Uterus (tissue), 4 donors: Measurements from ENCODE around the gene HIVEP3. TPM values are rescaled to one million over a fixed set of nuclear protein-coding genes. Genes with fewer than 3 reads are reported as not detected.

ENCODE experiments used
- DNase-seq, 2 donors: peaks; one replicate each; pipeline ENCODE4 v3.0.0-alpha.2; 2019 to 2020
- H3K27ac ChIP-seq, 2 donors: fragments of 200-600 bp; sonication (generic); 1 replicate in 1 of 2; 2 replicates in 1 of 2; pipeline ENCODE4 v1.5.1; 2016 to 2018
- H3K27me3 ChIP-seq, 2 donors: fragments of 200-600 bp; sonication (generic); one replicate each; pipeline ENCODE4 v1.5.1; 2018 to 2019; ENCODE audit warnings: control low read depth in 1 of 2
- H3K36me3 ChIP-seq, 2 donors: fragments of 200-600 bp; sonication (generic); one replicate each; pipeline ENCODE4 v1.5.1; 2019; ENCODE audit warnings: control low read depth in 1 of 2
- H3K4me1 ChIP-seq, 2 donors: fragments of 200-600 bp; sonication (generic); one replicate each; pipeline ENCODE4 v1.5.1; 2018 to 2019; ENCODE audit warnings: control low read depth in 1 of 2
- H3K4me3 ChIP-seq, 2 donors: fragments of 200-600 bp; sonication (generic); 1 replicate in 1 of 2; 2 replicates in 1 of 2; pipeline ENCODE4 v1.5.1; 2018 to 2019; ENCODE audit warnings: mild to moderate bottlenecking in 1 of 2
- H3K9me3 ChIP-seq, 2 donors: fragments of 200-600 bp; sonication (generic); one replicate each; pipeline ENCODE4 v1.5.1; 2019; ENCODE audit warnings: control low read depth in 1 of 2
- POLR2A ChIP-seq, 2 donors: fragments of 450-650 bp; IDR thresholded peaks; one replicate each; pipeline ENCODE4 v1.6.1; 2016; ENCODE audit warnings: antibody characterized with exemption in 2 of 2, mild to moderate bottlenecking in 1 of 2, moderate library complexity in 1 of 2
- intact Hi-C: fragments of 100-400 bp; cut with DNase I; formaldehyde crosslinking; loops from one replicate; pipeline ENCODE4 v1.15.1; 2023; ENCODE audit warnings: low total_unique reads
- total RNA-seq, 4 donors: library from RNA; depleted of rRNA in 3 of 4; stranded (reverse); fragments of >200 nt in 3 of 4; gene quantifications; one replicate each; pipeline versions ENCODE4 v1.1.0 to v1.2.4, GENCODE V29; 2014 to 2023
- TF ChIP-seq, protein P1 (sequence below), 4 experiments: fragments of 200-600 bp in 2 of 4; fragments of 450-650 bp in 2 of 4; sonication (generic) in 2 of 4; IDR thresholded peaks; one replicate each; pipeline ENCODE4 v1.5.1; 2016 to 2019; ENCODE audit warnings: antibody characterized with exemption in 4 of 4, mild to moderate bottlenecking in 2 of 4, moderate library complexity in 1 of 4
- donor health status: DM: yes; HTN: yes; CAD: no.

Gene HIVEP3
- total RNA-seq, 4 donors from 2014 or later = 0.51 to 7.6 (median 2.9) TPM

GRCh38 chr1:41582851-41583657, 335.7 kb downstream of the HIVEP3 start:
- H3K36me3 ChIP-seq = no peaks in the 10 kb centered on the region
- intact Hi-C loops = no loop called here
- H3K4me1 ChIP-seq = no peaks in the 10 kb centered on the region
- no peaks in the 10 kb centered on the region for H3K27me3 ChIP-seq
- DNase-seq = no peak
- H3K9me3 ChIP-seq = no peaks in the 10 kb centered on the region
- no peak for TF ChIP-seq POLR2A (IDR thresholded peaks at IDR 0.05)
- TF ChIP-seq, protein P1, sequence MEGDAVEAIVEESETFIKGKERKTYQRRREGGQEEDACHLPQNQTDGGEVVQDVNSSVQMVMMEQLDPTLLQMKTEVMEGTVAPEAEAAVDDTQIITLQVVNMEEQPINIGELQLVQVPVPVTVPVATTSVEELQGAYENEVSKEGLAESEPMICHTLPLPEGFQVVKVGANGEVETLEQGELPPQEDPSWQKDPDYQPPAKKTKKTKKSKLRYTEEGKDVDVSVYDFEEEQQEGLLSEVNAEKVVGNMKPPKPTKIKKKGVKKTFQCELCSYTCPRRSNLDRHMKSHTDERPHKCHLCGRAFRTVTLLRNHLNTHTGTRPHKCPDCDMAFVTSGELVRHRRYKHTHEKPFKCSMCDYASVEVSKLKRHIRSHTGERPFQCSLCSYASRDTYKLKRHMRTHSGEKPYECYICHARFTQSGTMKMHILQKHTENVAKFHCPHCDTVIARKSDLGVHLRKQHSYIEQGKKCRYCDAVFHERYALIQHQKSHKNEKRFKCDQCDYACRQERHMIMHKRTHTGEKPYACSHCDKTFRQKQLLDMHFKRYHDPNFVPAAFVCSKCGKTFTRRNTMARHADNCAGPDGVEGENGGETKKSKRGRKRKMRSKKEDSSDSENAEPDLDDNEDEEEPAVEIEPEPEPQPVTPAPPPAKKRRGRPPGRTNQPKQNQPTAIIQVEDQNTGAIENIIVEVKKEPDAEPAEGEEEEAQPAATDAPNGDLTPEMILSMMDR (IDR thresholded peaks at IDR 0.05) = no peak
- no peak overlapping the region for H3K4me3 ChIP-seq
- no peak overlapping the region for H3K27ac ChIP-seq

DNA sequence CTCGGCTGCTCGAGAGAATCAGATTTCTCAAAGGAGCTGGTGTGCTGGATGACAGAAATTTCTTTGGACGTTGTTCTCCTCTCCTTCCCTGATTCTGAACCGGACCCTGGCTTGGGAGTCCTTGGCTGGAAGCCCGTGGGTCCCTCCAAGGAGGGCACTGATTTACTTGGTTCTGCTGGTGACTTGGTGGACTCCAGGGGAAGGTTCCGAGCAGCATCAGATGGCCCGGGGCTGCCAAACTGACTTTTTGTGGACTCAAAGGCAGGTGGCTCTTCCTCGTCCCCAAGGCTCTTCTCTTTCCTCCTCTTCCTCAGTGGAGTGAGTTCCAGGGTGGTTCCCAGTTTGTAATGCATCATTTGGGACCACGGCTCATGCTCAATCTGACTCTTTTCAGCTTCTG, 336.4 kb downstream of the HIVEP3 start:
- H3K9me3 ChIP-seq = no peaks in the 10 kb centered on the region
- no peak for DNase-seq
- H3K4me1 ChIP-seq = no peaks in the 10 kb centered on the region
- H3K27me3 ChIP-seq = no peaks in the 10 kb centered on the region
- no peak overlapping the region for H3K27ac ChIP-seq
- intact Hi-C loops = no loop called here
- no peak overlapping the region for H3K4me3 ChIP-seq
- no peaks in the 10 kb centered on the region for H3K36me3 ChIP-seq
- no peak for TF ChIP-seq POLR2A (IDR thresholded peaks at IDR 0.05)
- TF ChIP-seq, protein P1 (IDR thresholded peaks at IDR 0.05) = no peak

GRCh38 chr1:41582004-41582325, 336.8 kb downstream of the HIVEP3 start:
- Histone ChIP-seq H3K27me3 (no peaks in the 10 kb centered on the region), H3K36me3 (no peaks in the 10 kb centered on the region), H3K9me3 (no peaks in the 10 kb centered on the region), H3K4me3 (no peak overlapping the region), H3K4me1 (no peaks in the 10 kb centered on the region), H3K27ac (no peak overlapping the region)
- intact Hi-C loops = no loop called here
- no peak for DNase-seq
- TF ChIP-seq, protein P1 (IDR thresholded peaks at IDR 0.05) = no peak
- no peak for TF ChIP-seq POLR2A (IDR thresholded peaks at IDR 0.05)

DNA sequence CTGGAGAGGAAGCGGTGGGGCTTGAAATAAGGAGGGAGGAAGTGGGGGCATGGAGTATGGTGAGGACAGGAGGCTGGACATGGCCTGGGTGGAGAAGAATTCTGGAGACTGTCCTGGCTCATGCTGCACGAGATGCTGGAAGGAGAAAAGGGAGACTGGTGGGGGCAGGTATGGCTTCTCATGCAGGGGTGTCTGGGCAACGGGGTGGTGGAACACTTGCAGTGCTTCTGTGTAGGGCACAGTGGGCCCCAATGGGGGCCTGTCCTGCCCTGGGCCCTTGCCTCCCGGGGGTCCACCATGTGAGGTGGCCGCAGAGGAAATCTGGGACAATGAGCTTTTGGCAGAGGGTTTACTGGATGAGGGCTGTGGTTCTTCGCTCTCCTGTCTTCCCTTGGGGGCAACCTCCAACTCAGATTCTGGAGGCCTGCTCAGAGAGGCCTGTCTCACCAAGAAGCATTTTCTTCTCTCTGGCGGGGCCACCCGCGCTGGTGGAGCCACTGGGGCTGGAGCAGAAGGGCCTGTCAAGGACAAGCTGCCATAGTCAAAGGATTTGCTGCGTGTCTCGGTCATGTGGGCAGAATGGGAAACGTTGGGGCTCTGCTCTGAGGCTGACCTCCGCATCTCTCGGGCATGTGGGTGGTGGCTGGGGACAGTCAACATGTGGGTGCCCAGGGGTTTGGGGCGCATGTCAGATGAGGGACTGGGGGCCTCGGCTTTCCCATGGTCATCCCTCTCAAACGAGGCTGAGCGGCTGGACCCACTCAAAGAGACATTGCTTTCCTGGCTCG, 337.3 kb downstream of the HIVEP3 start:
- no peak overlapping the region for H3K27ac ChIP-seq
- H3K4me3 ChIP-seq = no peak overlapping the region
- H3K36me3 ChIP-seq = no peaks in the 10 kb centered on the region
- no peaks in the 10 kb centered on the region for H3K4me1 ChIP-seq
- intact Hi-C loops = no loop called here
- no peaks in the 10 kb centered on the region for H3K27me3 ChIP-seq
- no peak for TF ChIP-seq POLR2A (IDR thresholded peaks at IDR 0.05)
- TF ChIP-seq, protein P1 (IDR thresholded peaks at IDR 0.05) = no peak
- DNase-seq = no peak
- H3K9me3 ChIP-seq = no peaks in the 10 kb centered on the region

- DNase-seq = no peak
- Histone ChIP-seq H3K27me3 (no peaks in the 10 kb centered on the region), H3K27ac (no peak overlapping the region), H3K36me3 (no peaks in the 10 kb centered on the region), H3K4me3 (no peak overlapping the region), H3K4me1 (no peaks in the 10 kb centered on the region), H3K9me3 (no peaks in the 10 kb centered on the region)
- TF ChIP-seq POLR2A (IDR thresholded peaks at IDR 0.05) = no peak
- TF ChIP-seq, protein P1 (IDR thresholded peaks at IDR 0.05) = no peak
- intact Hi-C loops = no loop called here
Measured at GRCh38 chr1:41580520-41581172, 338.1 kb downstream of the HIVEP3 start.
